HG03575 (cell line): ENCODE measurements around the gene SYCN.
"Not testable (repeated sequence)": the region's sequence is repeated elsewhere in the genome, so short reads cannot be mapped to it uniquely, and the experiment has no call there.

Experiments used
- ATAC-seq: cut with Tn5 transposase; IDR thresholded peaks from one replicate; pipeline ENCODE4 v1.9.1; 2021; ENCODE audit not compliant: unreplicated experiment, insufficient number of reproducible peaks, low FRiP score; ENCODE audit errors: extremely low read depth

SYCN gene

GRCh38 chr19:39232708-39233107 is 28.6 kb upstream of the SYCN start:
- ATAC-seq, result no peak

- ATAC-seq, result no peak
Observed at GRCh38 chr19:39230096-39230764, 26.2 kb upstream of the SYCN start.

GRCh38 chr19:39224910-39225309 is 20.8 kb upstream of the SYCN start:
- ATAC-seq, result no peak

GRCh38 chr19:39223703-39224279 is 19.7 kb upstream of the SYCN start:
- no peak for ATAC-seq

- not testable (repeated sequence) for ATAC-seq
Observed at GRCh38 chr19:39219108-39219507, 15.0 kb upstream of the SYCN start.

GRCh38 chr19:39218230-39219007 is 14.4 kb upstream of the SYCN start:
- ATAC-seq, result no peak

- ATAC-seq, result no peak
Observed at GRCh38 chr19:39217094-39217493, 13.0 kb upstream of the SYCN start.

DNA sequence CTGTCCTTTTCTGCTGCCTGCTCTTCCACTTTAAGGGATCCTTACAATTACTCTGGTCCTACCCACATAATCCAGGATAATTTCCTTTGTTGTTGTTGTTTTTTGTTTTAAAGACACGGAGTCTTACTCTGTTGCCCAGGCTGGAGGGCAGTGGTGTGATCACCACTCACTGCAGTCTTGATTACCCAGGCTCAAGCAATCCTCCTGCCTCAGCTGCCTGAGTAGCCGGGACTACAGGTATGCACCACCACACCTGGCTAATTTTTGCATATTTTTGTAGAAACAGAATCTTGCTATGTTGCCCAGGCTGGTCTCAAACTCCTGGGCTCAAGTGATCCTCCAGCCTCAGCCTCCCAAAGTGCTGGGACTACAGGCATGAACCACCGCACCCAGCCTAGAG is 11.3 kb upstream of the SYCN start:
- not testable (repeated sequence) for ATAC-seq

GRCh38 chr19:39212375-39212742 is 8.3 kb upstream of the SYCN start:
- no peak for ATAC-seq

GRCh38 chr19:39211731-39212374 is 7.8 kb upstream of the SYCN start:
- ATAC-seq, result no peak

DNA sequence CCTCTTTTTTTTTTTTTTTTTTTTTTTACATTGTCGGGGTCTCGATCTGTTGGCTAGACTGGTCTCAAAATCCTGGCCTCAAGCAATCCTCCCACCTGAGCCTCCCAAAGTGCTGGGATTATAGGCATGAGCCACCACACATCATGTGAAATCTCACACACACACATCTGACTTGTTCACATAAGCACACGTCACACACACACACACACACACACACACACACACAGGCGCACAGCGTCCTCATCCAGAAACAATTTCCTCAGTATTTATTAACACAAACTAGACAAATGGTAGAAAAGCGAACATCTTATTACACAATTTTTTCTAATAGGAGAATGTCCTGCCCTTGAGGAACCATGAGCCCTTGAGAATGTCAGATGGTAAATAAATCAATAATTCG is 5.1 kb upstream of the SYCN start:
- no peak for ATAC-seq

DNA sequence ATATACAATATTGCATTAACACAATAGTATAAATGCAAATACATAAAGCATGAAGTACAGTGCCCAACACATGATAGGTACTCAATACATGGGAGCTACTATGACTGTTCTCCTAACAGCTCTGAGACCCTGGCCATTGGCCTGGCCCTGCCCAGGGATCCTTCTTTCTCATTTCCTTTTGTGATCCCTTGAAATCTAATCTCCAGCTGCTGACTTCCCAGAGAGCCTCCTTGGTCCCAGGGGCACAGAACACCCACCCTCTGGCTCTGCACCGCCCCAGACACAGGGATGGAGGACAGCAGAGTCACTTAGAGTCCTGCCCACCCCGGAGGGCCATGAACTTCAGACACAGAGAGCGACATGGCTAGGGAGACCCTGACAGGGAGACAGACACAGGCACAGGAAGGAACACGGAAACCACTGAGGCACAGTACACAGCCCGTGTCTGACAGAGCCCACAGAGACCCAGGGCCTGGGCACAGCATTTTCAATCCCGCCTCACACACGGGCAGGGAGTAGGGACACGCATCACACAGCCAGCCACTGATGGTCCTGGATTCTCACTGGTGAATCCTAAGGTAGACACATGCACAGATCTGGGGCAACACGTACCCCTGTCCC is 4.2 kb upstream of the SYCN start:
- ATAC-seq, result no peak

GRCh38 chr19:39207293-39207836 is 3.3 kb upstream of the SYCN start:
- no peak for ATAC-seq

DNA sequence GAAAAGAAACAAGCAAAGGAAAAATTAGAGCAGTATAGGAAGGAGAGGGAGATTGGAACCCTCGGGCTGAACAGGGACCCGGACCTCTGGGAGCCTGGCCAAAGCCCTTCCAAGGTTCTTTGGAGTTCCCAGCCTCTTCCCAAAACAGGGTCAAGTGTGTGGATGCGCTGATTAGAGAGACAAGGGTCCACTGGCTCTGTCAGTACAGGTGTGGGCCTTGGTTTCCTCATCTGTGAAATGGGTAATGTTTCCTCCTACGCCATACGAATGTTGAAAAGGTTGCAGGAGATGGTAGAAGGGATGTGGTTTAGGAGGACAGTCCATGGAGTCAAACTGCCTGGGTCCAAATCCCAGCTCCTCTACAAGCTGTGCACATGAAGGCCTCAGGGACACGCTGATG is 2.1 kb upstream of the SYCN start:
- ATAC-seq, result no peak

DNA sequence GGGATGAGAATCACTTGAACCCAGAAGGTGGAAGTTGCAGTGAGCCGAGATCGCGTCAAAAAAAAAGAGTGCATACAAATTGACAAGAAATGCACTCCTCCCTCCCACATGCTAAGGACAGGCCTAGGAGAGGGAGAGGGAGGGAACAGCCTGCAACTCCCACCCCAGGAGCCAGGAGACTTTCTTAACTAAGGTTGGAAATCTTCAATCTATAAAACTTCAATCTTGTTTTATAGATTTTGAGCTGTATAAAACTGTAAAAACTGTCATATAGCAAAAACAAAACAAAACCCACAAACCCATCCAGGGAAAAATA is 1.3 kb upstream of the SYCN start:
- ATAC-seq, result no peak

DNA sequence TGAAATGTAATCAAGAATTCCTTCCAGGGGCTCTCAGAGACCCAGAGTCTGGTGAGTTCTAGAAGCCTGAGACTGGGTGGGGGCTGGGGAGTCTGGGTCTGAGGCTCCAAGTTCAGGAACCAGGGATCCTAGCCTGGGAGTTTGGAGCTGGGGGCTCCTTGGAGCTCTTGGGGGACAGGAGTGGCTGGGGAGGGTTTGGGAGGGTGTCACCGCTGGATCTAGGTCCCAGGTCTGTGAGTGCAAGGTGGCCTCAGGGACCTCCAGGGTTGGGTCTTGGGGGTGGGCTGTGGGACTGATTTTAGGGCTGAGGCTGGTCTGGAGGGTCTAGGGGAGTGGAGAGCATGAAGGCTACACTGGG is 1.1 kb downstream of the SYCN start:
- no peak for ATAC-seq

DNA sequence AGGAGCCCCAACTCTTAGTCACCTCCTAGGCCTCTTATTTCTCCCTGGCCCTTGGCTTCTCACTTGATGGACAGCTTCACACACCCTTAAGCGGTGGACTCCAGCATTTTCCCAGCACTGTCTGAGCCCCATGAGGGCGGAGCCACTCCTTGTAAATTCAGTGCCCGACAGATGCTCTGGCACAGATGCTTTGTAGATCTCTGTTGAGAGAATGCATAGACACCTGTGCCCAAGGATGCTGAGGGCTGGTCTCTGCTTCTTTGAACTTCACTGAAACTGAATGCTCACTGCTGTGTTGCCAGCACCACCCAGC is 3.3 kb downstream of the SYCN start:
- ATAC-seq, result no peak

- ATAC-seq, result no peak
Observed at GRCh38 chr19:39200066-39200802, 3.8 kb downstream of the SYCN start.

DNA sequence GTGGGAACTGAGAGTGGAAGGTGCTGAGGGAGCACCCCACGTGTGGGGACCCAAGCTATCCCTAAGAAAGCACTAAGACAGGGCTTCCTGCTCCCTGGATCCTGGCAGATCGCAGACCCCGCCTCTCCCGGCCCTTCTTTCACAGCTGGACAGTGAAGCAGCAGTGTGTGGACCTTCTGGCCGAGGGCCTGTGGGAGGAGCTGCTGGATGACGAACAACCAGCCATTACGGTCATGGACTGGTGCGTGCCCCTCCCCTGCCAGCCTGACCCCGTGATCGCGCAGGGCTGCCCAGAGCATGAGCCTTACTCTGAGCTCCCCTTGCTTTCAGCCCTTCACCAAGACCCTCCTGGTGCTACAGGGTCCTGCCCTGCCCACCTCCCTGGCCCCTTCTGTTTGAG is 5.0 kb downstream of the SYCN start:
- no peak for ATAC-seq
